Skin epidermis (tissue), 12 donors: Measurements from ENCODE around the gene SPRYD7.
A peak's percentile ranks its signal among the peaks of the same experiment; 100 is the strongest.
"Not testable (repeated sequence)": the region's sequence is repeated elsewhere in the genome, so short reads cannot be mapped to it uniquely, and the experiment has no call there.

Experiments
- H3K27ac ChIP-seq, 21 experiments: fragments of 200-600 bp; sonication (generic) in 11 of 21; one replicate each; pipeline ENCODE4 v1.5.0; 2020; ENCODE audit warnings: mild to moderate bottlenecking in 3 of 21, inconsistent platforms in 2 of 21, moderate library complexity in 2 of 21
- H3K4me3 ChIP-seq, 7 experiments: fragments of 200-600 bp; sonication (generic) in 2 of 7; one replicate each; pipeline ENCODE4 v1.5.0; 2020; ENCODE audit warnings: inconsistent platforms in 2 of 7, mild to moderate bottlenecking in 2 of 7, moderate library complexity in 1 of 7

SPRYD7 gene

GRCh38 chr13:49935171-49936074 lies 717 bp downstream of the SPRYD7 start:
- Histone ChIP-seq H3K27ac (peak overlapping the region; percentile 71 to 93 (median 87)), H3K4me3 (peak overlapping the region; percentile 65 to 96 (median 87))

GRCh38 chr13:49933511-49933910 lies 2.6 kb downstream of the SPRYD7 start:
- no peak overlapping the region for H3K27ac ChIP-seq
- H3K4me3 ChIP-seq: no peak overlapping the region

GRCh38 chr13:49932868-49933267 lies 3.3 kb downstream of the SPRYD7 start:
- H3K4me3 ChIP-seq: no peak overlapping the region
- H3K27ac ChIP-seq: no peak overlapping the region

- no peak overlapping the region for H3K27ac ChIP-seq
- H3K4me3 ChIP-seq: no peak overlapping the region
Measured at GRCh38 chr13:49932066-49932465, 4.1 kb downstream of the SPRYD7 start.

GRCh38 chr13:49927755-49928154 lies 8.4 kb downstream of the SPRYD7 start:
- Histone ChIP-seq H3K27ac (peak overlapping the region in 1 of 21 experiments; percentile 14), H3K4me3 (no peak overlapping the region)

- Histone ChIP-seq H3K27ac (no peak overlapping the region), H3K4me3 (no peak overlapping the region)
Measured at GRCh38 chr13:49925881-49926418, 10.2 kb downstream of the SPRYD7 start.

- H3K4me3 ChIP-seq: no peak overlapping the region
Measured at GRCh38 chr13:49922301-49922700, 13.8 kb downstream of the SPRYD7 start.

GRCh38 chr13:49920969-49921368 lies 15.2 kb downstream of the SPRYD7 start:
- not testable (repeated sequence) for H3K27ac ChIP-seq, H3K4me3 ChIP-seq

More at GRCh38 chr13:49922301-49922700, 13.8 kb downstream of the SPRYD7 start:
- H3K27ac ChIP-seq: no peak overlapping the region

- not testable (repeated sequence) for H3K27ac ChIP-seq, H3K4me3 ChIP-seq
Measured at GRCh38 chr13:49918106-49918505, 18.0 kb downstream of the SPRYD7 start.

- Histone ChIP-seq H3K4me3 (no peak overlapping the region), H3K27ac (no peak overlapping the region)
Measured at GRCh38 chr13:49914947-49915346, 21.2 kb downstream of the SPRYD7 start.

- H3K27ac ChIP-seq: no peak overlapping the region
Measured at GRCh38 chr13:49908637-49909036, 27.5 kb downstream of the SPRYD7 start.

GRCh38 chr13:49904729-49905456 lies 31.2 kb downstream of the SPRYD7 start:
- Histone ChIP-seq H3K27ac (no peak overlapping the region), H3K4me3 (no peak overlapping the region)

More at GRCh38 chr13:49908637-49909036, 27.5 kb downstream of the SPRYD7 start:
- H3K4me3 ChIP-seq: no peak overlapping the region

- Histone ChIP-seq H3K4me3 (no peak overlapping the region), H3K27ac (no peak overlapping the region)
Measured at GRCh38 chr13:49898792-49899191, 37.3 kb downstream of the SPRYD7 start.

- Histone ChIP-seq H3K27ac (no peak overlapping the region), H3K4me3 (no peak overlapping the region)
Measured at GRCh38 chr13:49897713-49898112, 38.4 kb downstream of the SPRYD7 start.

GRCh38 chr13:49895826-49896225 lies 40.3 kb downstream of the SPRYD7 start:
- Histone ChIP-seq H3K27ac (no peak overlapping the region), H3K4me3 (no peak overlapping the region)

- no peak overlapping the region for H3K4me3 ChIP-seq
Measured at GRCh38 chr13:49893591-49893990, 42.5 kb downstream of the SPRYD7 start.

GRCh38 chr13:49890376-49890775 lies 45.8 kb downstream of the SPRYD7 start:
- Histone ChIP-seq H3K4me3 (no peak overlapping the region), H3K27ac (no peak overlapping the region)

More at GRCh38 chr13:49893591-49893990, 42.5 kb downstream of the SPRYD7 start:
- H3K27ac ChIP-seq: no peak overlapping the region

- Histone ChIP-seq H3K4me3 (no peak overlapping the region), H3K27ac (no peak overlapping the region)
Measured at GRCh38 chr13:49878682-49879081, 57.5 kb downstream of the SPRYD7 start.

- no peak overlapping the region for H3K4me3 ChIP-seq
Measured at GRCh38 chr13:49877629-49878218, 58.4 kb downstream of the SPRYD7 start.

GRCh38 chr13:49874430-49874829 lies 61.7 kb downstream of the SPRYD7 start:
- Histone ChIP-seq H3K27ac (no peak overlapping the region), H3K4me3 (no peak overlapping the region)

More at GRCh38 chr13:49877629-49878218, 58.4 kb downstream of the SPRYD7 start:
- no peak overlapping the region for H3K27ac ChIP-seq
